PC-9 (cell line): Measurements from ENCODE around the gene CDC5L. TPM values are rescaled to one million over a fixed set of nuclear protein-coding genes. Genes with fewer than 3 reads are reported as not detected.

Experiments used
- BruUV-seq: library from RNA; stranded (reverse); fragments of 400-500 nt; replicated peaks from 2 replicates; lab custom pipeline; 2021; lab: Mats Ljungman, UMichigan
- CTCF ChIA-PET: fragments of 300-600 bp; sonication (Branson Sonifier 250); formaldehyde crosslinking; loops from one replicate; lab custom pipeline; 2022; ENCODE audit warnings: antibody characterized with exemption; lab: Charles Lee
- POLR2A ChIA-PET: fragments of 300-600 bp; sonication (Branson Sonifier 250); formaldehyde crosslinking; loops from one replicate; lab custom pipeline; 2022; ENCODE audit warnings: antibody characterized with exemption; ENCODE audit not compliant: unreplicated experiment; lab: Charles Lee
- DNase-seq, 2 experiments: peaks; one replicate each; pipeline versions ENCODE4 v3.0.0 to v3.0.0-alpha.2; 2015 to 2022; ENCODE audit warnings: mixed read lengths in 1 of 2
- H2AFZ ChIP-seq: fragments of 200-600 bp; sonication (generic); 2 replicates; pipeline ENCODE4 v1.8.1; 2017; ENCODE audit warnings: antibody characterized with exemption
- H3F3A ChIP-seq: fragments of 200-600 bp; sonication (generic); 2 replicates; pipeline ENCODE4 v1.8.1; 2017; ENCODE audit warnings: antibody characterized with exemption, mild to moderate bottlenecking, low read depth; ENCODE audit not compliant: insufficient read depth
- H3K27ac ChIP-seq: fragments of 200-600 bp; sonication (generic); 2 replicates; pipeline ENCODE4 v1.6.1; 2016; ENCODE audit warnings: mixed run types
- H3K27me3 ChIP-seq: fragments of 200-600 bp; sonication (generic); 2 replicates; pipeline ENCODE4 v1.6.1; 2016; ENCODE audit warnings: low read depth, mixed run types; ENCODE audit not compliant: insufficient read depth
- H3K36me3 ChIP-seq: fragments of 200-600 bp; sonication (generic); 2 replicates; pipeline ENCODE4 v1.6.1; 2016; ENCODE audit warnings: low read depth, mixed run types
- H3K4me1 ChIP-seq: fragments of 200-600 bp; sonication (generic); replicated peaks from 2 replicates; pipeline ENCODE4 v1.6.1; 2016; ENCODE audit warnings: mixed run types; ENCODE audit not compliant: insufficient read depth
- H3K4me2 ChIP-seq: fragments of 200-600 bp; sonication (generic); 2 replicates; pipeline ENCODE4 v1.6.1; 2017; ENCODE audit warnings: mixed run types
- H3K4me3 ChIP-seq: fragments of 200-600 bp; sonication (generic); 2 replicates; pipeline ENCODE4 v1.6.1; 2016; ENCODE audit warnings: mixed run types
- H3K79me2 ChIP-seq: fragments of 200-600 bp; sonication (generic); 2 replicates; pipeline ENCODE4 v1.6.1; 2017; ENCODE audit warnings: low read depth, mixed run types
- H3K9me2 ChIP-seq: fragments of 200-600 bp; sonication (generic); 2 replicates; pipeline ENCODE4 v1.8.1; 2017; ENCODE audit warnings: mild to moderate bottlenecking; ENCODE audit not compliant: insufficient read depth
- H3K9me3 ChIP-seq: fragments of 200-600 bp; sonication (generic); 2 replicates; pipeline ENCODE4 v1.8.1; 2016; ENCODE audit warnings: low read depth; ENCODE audit not compliant: insufficient read depth
- H4K20me1 ChIP-seq: fragments of 200-600 bp; sonication (generic); 2 replicates; pipeline ENCODE4 v1.8.1; 2017; ENCODE audit not compliant: insufficient read depth
- EZH2 ChIP-seq: fragments of 200-600 bp; sonication (generic); IDR thresholded peaks from 2 replicates; pipeline ENCODE4 v1.8.0; 2017; ENCODE audit warnings: antibody characterized with exemption, low read depth
- intact Hi-C: fragments of 100-400 bp; cut with micrococcal nuclease; formaldehyde crosslinking; loops from one replicate; pipeline ENCODE4 v1.10.0; 2022; ENCODE audit not compliant: unreplicated experiment
- total RNA-seq: library from RNA; stranded (reverse); gene quantifications from 2 replicates; pipeline ENCODE4 v1.2.3, GENCODE V29; 2021
- TF ChIP-seq, protein P1 (sequence below): fragments of 200-600 bp; sonication (generic); conservative IDR thresholded peaks from 2 replicates; pipeline ENCODE4 v1.6.1; 2017; ENCODE audit warnings: mixed run types, antibody characterized with exemption, mild to moderate bottlenecking, moderate library complexity

CDC5L gene
- total RNA-seq, 1 experiment from 2014 or later, result 24.0 TPM

DNA sequence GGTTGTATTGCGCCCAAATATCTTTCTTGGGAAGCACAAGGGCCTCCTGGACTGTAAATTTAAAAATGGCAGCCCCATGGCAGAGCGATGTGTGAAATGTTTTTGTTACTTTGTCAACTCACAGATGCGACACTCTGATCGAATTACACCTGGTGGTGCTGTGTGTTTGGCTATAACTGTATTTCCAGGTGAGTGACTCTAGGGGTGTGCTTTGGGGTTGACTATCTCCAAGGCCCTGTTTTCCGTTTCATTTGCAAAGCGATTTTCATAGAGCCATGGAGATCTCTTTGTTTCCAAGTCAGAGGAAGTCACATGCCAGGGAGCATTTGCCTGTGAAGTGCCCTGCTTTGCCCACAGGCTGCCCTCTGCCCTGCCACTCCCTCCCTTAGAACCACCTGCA is 93.5 kb downstream of the CDC5L start:
- DNase-seq, result no peak
- intact Hi-C loops, result no loop called here
- Histone ChIP-seq H3K27ac (no peak overlapping the region), H3K4me2 (no peak overlapping the region), H3K4me3 (no peak overlapping the region), H3K27me3 (no peaks in the 10 kb centered on the region), H4K20me1 (no peaks in the 10 kb centered on the region), H3K79me2 (no peaks in the 10 kb centered on the region), H3K9me3 (no peaks in the 10 kb centered on the region), H3K4me1 (0 out of 2 replicates have a peak, but pooled peaks cover 1% of the 10 kb centered on the region), H2AFZ (no peak overlapping the region), H3K36me3 (no peaks in the 10 kb centered on the region), H3K9me2 (no peaks in the 10 kb centered on the region), H3F3A (no peaks in the 10 kb centered on the region)
- no TSS peak for BruUV-seq
- TF ChIP-seq, protein P1, sequence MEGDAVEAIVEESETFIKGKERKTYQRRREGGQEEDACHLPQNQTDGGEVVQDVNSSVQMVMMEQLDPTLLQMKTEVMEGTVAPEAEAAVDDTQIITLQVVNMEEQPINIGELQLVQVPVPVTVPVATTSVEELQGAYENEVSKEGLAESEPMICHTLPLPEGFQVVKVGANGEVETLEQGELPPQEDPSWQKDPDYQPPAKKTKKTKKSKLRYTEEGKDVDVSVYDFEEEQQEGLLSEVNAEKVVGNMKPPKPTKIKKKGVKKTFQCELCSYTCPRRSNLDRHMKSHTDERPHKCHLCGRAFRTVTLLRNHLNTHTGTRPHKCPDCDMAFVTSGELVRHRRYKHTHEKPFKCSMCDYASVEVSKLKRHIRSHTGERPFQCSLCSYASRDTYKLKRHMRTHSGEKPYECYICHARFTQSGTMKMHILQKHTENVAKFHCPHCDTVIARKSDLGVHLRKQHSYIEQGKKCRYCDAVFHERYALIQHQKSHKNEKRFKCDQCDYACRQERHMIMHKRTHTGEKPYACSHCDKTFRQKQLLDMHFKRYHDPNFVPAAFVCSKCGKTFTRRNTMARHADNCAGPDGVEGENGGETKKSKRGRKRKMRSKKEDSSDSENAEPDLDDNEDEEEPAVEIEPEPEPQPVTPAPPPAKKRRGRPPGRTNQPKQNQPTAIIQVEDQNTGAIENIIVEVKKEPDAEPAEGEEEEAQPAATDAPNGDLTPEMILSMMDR, result no peak
- no peak for TF ChIP-seq EZH2
- ChIA-PET POLR2A (no interaction called here), CTCF (no interaction called here)

DNA sequence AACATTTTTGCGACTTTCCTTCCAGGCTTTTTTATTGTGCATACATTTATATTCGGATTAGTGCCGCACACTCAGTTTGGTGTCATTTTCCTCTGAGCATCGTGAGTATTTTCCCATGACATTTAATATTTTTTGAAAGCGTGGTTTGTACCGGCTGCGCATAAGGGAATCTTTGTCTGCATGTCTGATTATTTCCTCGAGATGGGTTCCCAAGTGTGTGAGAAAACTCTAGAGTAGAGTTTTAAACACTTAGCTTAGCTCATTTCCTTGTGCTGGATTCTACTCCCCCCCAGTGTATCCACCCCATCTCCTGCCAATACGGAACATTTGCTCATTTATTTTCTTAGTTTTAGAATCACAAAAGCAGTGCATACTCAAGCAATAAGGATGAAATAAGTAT is 94.3 kb downstream of the CDC5L start:
- BruUV-seq, result no TSS peak
- Histone ChIP-seq H3K9me2 (no peaks in the 10 kb centered on the region), H3K4me1 (no peaks in the 10 kb centered on the region), H3K4me3 (no peak overlapping the region), H3K27me3 (no peaks in the 10 kb centered on the region), H4K20me1 (no peaks in the 10 kb centered on the region), H3F3A (no peaks in the 10 kb centered on the region), H3K4me2 (no peak overlapping the region), H2AFZ (no peak overlapping the region), H3K79me2 (no peaks in the 10 kb centered on the region), H3K9me3 (no peaks in the 10 kb centered on the region), H3K27ac (no peak overlapping the region), H3K36me3 (no peaks in the 10 kb centered on the region)
- intact Hi-C loops, result no loop called here
- ChIA-PET POLR2A (no interaction called here), CTCF (no interaction called here)
- DNase-seq, result no peak
- no peak for TF ChIP-seq EZH2
- TF ChIP-seq, protein P1, result no peak

DNA sequence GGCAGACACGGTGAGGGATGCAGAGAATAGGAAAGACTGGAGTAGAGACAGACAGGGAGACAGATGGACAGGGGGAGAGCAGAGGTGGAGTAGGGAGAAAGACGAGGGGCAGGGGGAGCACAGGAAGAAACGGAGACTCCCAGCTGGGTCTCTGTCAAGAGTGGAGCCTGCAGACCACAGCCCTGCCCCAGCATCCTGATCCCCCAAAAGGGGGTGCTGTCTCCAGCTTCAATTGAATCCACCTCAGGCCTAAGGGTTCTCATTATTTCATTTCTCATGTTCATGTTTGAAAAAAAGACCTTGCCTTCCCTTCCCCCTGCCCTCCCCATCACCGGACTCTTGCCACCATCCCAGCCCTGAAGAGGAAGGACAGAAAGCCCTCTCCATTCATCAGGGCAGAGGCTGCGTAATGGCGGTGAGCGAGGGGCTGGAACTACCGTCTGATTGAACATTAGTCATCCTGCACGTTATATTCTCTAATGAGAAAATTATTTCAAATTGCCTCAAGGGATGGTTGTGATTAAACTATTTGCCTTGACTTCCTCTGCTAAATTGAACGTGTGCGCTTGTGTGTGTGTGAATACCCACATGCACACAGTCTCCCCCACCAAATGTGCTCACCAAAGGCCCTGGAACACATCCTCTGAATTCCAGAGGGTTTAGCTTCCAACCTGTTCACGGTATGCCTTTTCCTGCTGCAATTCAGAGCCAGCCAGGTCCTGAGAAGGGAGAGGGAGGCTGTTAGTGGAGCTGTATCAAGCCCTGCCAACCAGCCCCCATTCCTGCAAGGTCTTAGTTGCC is 98.3 kb downstream of the CDC5L start:
- no peak for DNase-seq
- no peaks in the 10 kb centered on the region for H3K79me2 ChIP-seq
- H3K4me1 ChIP-seq, result peaks cover 16% of the 10 kb centered on the region
- H4K20me1 ChIP-seq, result no peaks in the 10 kb centered on the region
- H3K36me3 ChIP-seq, result no peaks in the 10 kb centered on the region
- H3K27ac ChIP-seq, result no peak overlapping the region
- ChIA-PET POLR2A (no interaction called here), CTCF (no interaction called here)
- no TSS peak for BruUV-seq
- no peak overlapping the region for H2AFZ ChIP-seq
- H3F3A ChIP-seq, result peaks cover 12% of the 10 kb centered on the region; the same call in 1 of the 2 replicates
- H3K4me3 ChIP-seq, result no peak overlapping the region
- H3K9me2 ChIP-seq, result no peaks in the 10 kb centered on the region
- no peak overlapping the region for H3K4me2 ChIP-seq
- no peak for TF ChIP-seq EZH2
- intact Hi-C loops, result no loop called here
- no peaks in the 10 kb centered on the region for H3K27me3 ChIP-seq
- H3K9me3 ChIP-seq, result no peaks in the 10 kb centered on the region
